Left ventricle myocardium superior (tissue), 1 donor: ENCODE data around the gene RPTN. TPM values are rescaled to one million over a fixed set of nuclear protein-coding genes. Genes with fewer than 3 reads are reported as not detected.

Source experiments
- ATAC-seq: fragments of 200-7000 bp; cut with Tn5 transposase; one replicate; pipeline ENCODE4 v1.9.1; 2020; ENCODE audit warnings: mild to moderate bottlenecking, moderate library complexity
- DNase-seq: peaks from one replicate; pipeline ENCODE4 v3.0.0-alpha.2; 2020
- intact Hi-C: fragments of 100-400 bp; cut with micrococcal nuclease; formaldehyde crosslinking; loops from one replicate; pipeline ENCODE4 v1.11.0; 2022
- long read RNA-seq: library from polyadenylated mRNA; unstranded; transcript quantifications from one replicate; pipeline ENCODE4 v2.0.0, GENCODE V29; 2021
- total RNA-seq: library from RNA; stranded (reverse); fragmentation: NEBNext Ultra II Directional; extraction: Animal tissue kit (Norgen Biotek cat#: 25700); gene quantifications from one replicate; pipeline ENCODE4 v1.2.1, GENCODE V29; 2021
- donor health status: DM: no; HTN: yes; CAD: no; lungs with severe emphysema.

The RPTN gene
- not detected for total RNA-seq
- long read RNA-seq: 0 reads

- intact Hi-C loops: no loop called here
- ATAC-seq (no peak), DNase-seq (no peak)
These were observed at the start of gene RPTN for GRCh38 chr1:152159144-152159543. TSS of gene RPTN (minus strand) at chr1:152159228. CDS start at chr1:152157889, 1,339 bp downstream.

- intact Hi-C loops: no loop called here
- no peak for ATAC-seq
- no peak for DNase-seq
These were observed 40.0 kb upstream of the RPTN start for GRCh38 chr1:152198982-152199381.

- ATAC-seq (no peak), DNase-seq (no peak)
- intact Hi-C loops: no loop called here
These were observed 38.4 kb upstream of the RPTN start for GRCh38 chr1:152197361-152197941.

- ATAC-seq: no peak
- no peak for DNase-seq
- intact Hi-C loops: loop anchor here (5.0 kb wide), 2 partner anchors 251 to 266 kb away; no protein-coding TSS in a partner anchor
These were observed 32.7 kb upstream of the RPTN start for GRCh38 chr1:152191711-152192110.

- ATAC-seq (no peak), DNase-seq (no peak)
- intact Hi-C loops: loop anchor here (5.0 kb wide), 2 partner anchors 251 to 266 kb away; no protein-coding TSS in a partner anchor
These were observed 32.2 kb upstream of the RPTN start for GRCh38 chr1:152191260-152191659.

GRCh38 chr1:152190589-152190988 lies 31.6 kb upstream of the RPTN start:
- intact Hi-C loops: loop anchor here (5.0 kb wide), 2 partner anchors 252 to 267 kb away; no protein-coding TSS in a partner anchor
- no peak for DNase-seq
- ATAC-seq: no peak

GRCh38 chr1:152189657-152190442 lies 30.8 kb upstream of the RPTN start:
- intact Hi-C loops: loop anchor here (5.0 kb wide), 3 partner anchors 48 to 267 kb away; no protein-coding TSS in a partner anchor
- DNase-seq: peak; percentile 69
- ATAC-seq: peak; percentile 81

GRCh38 chr1:152188673-152189591 lies 29.9 kb upstream of the RPTN start:
- peak; percentile 86 for ATAC-seq
- intact Hi-C loops: loop anchor here (5.0 kb wide), 1 partner anchor 47 kb away; no protein-coding TSS in a partner anchor
- peak; percentile 83 for DNase-seq

GRCh38 chr1:152186556-152187285 lies 27.7 kb upstream of the RPTN start:
- intact Hi-C loops: loop anchor here (5.0 kb wide), 1 partner anchor 44 kb away; no protein-coding TSS in a partner anchor
- ATAC-seq: no peak
- no peak for DNase-seq

- DNase-seq: no peak
- peak; percentile 59 for ATAC-seq
- intact Hi-C loops: loop anchor here (2.0 to 5.0 kb wide), 2 partner anchors 43 to 137 kb away; no protein-coding TSS in a partner anchor
These were observed 26.7 kb upstream of the RPTN start for GRCh38 chr1:152185544-152186391.

- no peak for DNase-seq
- peak; percentile 40 for ATAC-seq
- intact Hi-C loops: no loop called here
These were observed 23.9 kb upstream of the RPTN start for GRCh38 chr1:152182944-152183361.

GRCh38 chr1:152182431-152182830 lies 23.4 kb upstream of the RPTN start:
- no peak for ATAC-seq
- intact Hi-C loops: no loop called here
- DNase-seq: no peak

GRCh38 chr1:152179566-152179965 lies 20.5 kb upstream of the RPTN start:
- intact Hi-C loops: no loop called here
- ATAC-seq (peak; percentile 27), DNase-seq (no peak)

GRCh38 chr1:152170287-152170905 lies 11.4 kb upstream of the RPTN start:
- intact Hi-C loops: no loop called here
- DNase-seq (no peak), ATAC-seq (no peak)

GRCh38 chr1:152169366-152170025 lies 10.5 kb upstream of the RPTN start:
- intact Hi-C loops: no loop called here
- ATAC-seq (no peak), DNase-seq (no peak)

GRCh38 chr1:152168535-152168868 lies 9.5 kb upstream of the RPTN start:
- intact Hi-C loops: no loop called here
- ATAC-seq (peak; percentile 88), DNase-seq (no peak)
